Tongue (tissue), 2 donors: ENCODE measurements around the gene EFS. TPM values are rescaled to one million over a fixed set of nuclear protein-coding genes. Genes with fewer than 3 reads are reported as not detected.
"Not testable (repeated sequence)": the region's sequence is repeated elsewhere in the genome, so short reads cannot be mapped to it uniquely, and the experiment has no call there.

Experiments
- DNase-seq: peaks from one replicate; pipeline ENCODE4 v3.0.0-alpha.2; 2015
- total RNA-seq: library from RNA; depleted of rRNA; stranded (reverse); fragments of >200 nt; gene quantifications from one replicate; pipeline ENCODE4 v1.2.3, GENCODE V29; 2014

The EFS gene
- total RNA-seq, 1 donor from 2014 or later: 28.2 TPM

DNA sequence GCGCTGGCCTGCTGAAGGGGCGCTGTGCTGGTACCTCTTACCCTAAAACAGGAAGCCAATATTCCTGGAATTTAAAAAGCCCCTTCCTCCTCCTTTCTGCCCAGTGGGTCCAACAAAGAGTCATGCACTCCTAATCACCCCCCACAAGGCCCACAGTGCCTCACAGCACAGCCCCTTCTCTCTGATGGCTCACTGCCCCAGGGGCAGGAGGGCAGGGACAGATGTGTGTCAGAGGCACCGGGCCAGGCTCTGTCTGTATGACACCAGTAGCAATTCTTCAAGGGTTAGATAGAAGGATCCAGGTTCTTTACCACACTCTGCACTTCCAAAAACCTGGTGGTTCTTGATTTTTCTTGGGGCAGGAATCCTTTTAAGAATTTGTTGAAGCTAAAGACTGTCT lies 34.2 kb upstream of the EFS start:
- DNase-seq: no peak

DNA sequence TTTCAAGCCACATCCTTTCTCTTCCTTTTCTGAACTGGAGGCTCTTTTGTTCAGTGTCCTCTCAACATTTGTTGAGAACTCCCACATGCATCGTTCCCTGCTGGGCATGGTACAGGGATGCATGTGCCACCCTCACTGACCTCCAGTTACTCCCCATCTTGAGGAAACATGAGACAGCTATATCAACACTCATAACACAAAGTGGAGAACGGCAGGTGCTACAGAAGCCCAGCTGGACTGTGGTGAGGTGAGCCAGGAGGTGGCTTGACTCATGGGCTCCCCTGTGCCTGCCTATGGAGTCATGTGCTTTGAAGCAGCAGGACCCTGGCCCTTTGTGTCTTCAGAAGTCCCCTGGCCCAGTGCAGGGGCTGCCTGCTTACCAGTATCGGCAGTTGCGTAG lies 33.4 kb upstream of the EFS start:
- DNase-seq: no peak

DNA sequence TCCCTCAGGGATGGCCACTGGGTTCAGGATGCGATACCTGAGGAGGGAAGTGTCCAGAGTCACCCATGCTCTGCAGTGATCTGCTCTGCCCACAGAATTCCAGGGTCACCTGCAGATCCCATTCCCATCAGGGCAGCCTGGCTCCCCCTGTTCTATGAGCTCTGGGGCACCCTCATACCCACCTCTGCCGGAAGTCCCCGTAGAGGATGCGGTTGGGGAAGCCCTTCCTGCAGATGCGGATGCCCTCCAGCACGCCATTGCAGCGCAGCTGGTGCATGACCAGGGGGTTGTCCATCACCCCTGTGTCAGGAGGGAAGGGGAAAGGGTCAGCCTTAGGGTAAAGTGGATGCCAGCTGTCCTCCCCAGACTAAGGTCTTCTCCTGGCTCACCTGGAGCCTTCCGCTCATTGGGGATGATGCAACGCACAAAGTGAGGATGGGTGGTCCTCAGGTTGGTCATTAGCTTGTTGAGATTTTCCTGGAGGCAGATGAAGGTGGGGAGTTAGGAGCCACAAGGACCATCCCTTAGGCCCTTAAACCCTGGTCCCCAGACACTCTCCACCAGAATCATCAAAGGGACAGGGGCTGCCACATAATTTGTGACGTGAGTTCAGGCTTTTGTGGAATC lies 31.9 kb upstream of the EFS start:
- DNase-seq: no peak

DNA sequence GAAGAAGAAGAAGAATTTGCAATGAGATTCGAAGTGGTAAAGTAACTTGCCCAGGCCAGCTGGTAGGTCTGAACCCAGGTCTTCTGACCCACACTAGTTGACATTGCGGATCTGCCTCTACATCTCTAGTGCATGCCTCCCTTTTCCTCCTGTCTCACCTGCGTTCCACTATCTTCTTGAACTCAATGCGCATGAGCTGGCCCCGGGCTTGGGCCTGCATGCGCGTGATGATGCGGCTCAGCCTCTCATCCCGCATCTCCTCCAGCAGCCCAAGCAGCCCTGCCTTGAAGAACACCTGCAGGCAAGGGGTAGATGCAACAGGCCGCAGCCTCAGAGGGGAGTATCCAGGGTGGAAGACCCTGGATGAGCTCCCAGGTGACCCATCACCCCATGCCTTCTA lies 31.2 kb upstream of the EFS start:
- no peak for DNase-seq

DNA sequence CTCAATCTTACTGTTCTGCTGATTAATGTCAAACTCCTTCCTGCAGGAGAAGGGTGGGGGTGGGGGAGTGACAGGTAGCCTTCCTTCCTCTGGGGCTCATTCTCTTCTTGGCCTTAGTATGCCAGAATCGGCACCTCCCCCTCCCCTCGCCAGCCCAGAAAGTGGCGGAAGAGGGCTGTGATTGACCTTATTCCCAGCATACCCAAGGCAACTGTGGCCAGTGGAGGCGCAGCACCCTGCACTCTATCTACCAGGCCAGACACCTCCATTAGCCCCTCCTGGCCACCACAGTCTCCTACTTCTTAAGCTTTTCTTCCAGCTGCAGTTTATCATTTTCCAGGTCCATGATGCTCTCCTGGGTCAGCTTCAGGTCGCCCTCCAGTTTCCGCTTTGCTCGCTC lies 27.6 kb upstream of the EFS start:
- DNase-seq: no peak

DNA sequence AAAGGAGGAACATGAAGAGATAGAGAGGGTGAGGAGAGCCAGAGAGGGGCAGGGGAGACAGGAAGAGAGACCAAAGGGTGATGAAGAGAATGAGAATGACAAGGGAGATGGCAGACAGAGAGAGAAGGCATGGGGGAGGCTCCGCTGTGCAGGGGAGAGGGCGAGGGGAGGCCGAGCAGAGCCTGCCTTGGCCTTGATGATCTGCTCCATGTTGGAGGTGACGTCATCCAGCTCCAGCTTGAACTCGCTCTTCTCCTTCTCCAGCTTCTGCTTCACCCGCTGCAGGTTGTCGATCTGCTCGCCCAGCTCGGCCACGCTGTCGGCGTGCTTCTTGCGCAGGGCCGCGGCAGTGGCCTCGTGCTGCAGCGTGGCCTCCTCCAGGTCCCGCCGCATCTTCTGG lies 24.9 kb upstream of the EFS start:
- not testable (repeated sequence) for DNase-seq

DNA sequence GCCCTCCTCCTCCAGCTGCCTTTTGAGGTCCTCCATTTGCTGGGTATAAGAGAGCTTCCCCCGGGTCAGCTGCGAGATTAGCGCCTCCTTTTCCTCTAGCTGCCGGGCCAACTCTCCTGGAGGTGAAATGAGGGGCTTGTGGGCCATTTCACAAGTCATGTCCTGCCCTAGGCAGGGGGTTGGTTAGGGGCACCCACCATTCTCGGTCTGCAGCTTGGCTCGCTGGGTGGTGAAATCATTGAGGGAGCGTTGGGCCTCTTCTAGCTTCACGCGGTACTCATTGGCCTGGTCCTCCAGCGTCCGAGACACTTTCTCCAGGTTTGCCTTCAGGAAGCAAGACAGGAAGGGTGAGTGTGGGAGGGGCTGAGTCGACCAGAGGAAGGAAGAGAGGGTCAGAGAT lies 24.4 kb upstream of the EFS start:
- DNase-seq: no peak

DNA sequence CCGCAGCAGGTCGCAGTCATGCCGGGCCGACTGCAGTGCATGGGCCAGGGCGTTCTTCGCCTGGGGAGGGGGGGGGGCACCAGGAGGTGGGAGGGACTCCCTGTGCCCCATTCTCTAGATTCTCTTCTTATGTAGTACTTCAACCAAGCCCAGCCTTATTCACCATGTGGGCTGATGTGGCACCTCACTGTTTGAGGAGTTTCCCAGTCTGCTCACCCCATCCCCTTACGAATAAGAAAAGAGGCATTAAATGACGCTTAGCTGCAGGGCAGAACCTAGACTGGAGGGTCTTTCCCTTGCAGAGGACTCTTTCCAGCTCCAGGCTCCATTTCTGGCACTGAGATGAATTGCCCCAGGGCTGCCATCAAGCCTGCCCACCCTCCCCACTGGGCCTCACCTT lies 24.0 kb upstream of the EFS start:
- no peak for DNase-seq

DNA sequence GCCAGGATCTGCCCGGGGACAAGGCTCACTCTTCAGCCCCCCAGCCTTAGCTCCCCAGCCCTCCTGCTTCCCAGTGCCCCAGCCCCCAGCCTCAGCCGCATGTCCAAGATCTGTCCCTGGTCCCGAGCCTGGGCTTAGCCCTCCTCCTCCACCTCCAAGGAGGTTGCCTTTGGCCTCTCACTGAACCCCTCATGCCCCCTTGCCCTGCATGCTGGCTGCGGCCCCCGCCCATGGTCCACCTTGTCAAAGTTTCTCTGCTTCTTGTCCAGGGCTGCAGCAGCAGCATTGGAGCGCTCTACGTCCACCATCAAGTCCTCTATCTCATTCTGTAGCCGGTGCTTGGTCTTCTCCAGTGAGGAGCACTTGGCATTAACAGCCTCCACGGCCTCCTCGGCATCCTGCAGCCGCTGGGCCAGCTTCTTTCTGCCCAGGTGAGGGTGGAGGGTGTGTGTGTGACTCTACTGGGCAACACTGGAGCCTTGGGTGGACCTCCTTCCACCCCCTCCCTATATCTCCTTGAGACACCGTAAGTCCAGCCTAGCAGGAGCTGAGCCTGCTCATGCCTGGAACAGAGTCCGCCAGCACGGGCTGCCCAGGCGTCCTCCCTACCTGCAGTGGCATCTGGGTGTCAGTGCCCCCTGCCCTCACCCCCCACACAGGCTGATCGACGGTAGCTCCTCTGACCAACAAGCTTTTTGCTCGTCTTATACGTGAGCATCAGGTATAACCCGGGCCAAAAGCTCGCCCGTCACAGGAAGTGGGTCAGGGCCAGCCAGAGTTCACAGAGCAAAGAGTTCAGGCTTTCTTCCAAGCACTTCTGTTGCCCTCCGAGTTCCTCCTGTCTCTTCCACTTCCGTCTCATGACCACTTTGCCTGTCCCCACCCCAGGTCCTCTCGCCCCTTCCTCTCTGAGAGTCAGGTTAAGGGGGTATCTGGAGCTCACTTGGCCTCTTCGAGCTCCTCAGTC lies 23.2 kb upstream of the EFS start:
- no peak for DNase-seq

DNA sequence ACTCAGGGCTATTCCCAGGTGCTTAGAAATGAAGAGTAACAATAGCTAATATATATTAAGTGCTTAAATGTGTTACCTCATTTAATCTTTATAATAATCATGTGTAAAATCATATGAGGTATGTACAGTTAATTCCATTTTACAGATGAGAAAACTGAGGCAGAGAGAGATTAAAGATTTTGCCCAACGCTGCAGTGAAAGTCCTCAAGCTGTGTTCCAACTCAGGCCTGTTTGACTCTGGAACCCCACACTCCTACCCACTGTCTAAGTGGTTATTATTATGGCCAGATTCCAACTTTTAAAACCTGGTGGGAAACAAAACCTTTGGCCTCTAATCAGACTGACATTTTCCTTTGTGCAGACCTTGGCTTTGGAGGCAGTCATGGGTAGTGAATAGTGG lies 22.0 kb upstream of the EFS start:
- no peak for DNase-seq

DNA sequence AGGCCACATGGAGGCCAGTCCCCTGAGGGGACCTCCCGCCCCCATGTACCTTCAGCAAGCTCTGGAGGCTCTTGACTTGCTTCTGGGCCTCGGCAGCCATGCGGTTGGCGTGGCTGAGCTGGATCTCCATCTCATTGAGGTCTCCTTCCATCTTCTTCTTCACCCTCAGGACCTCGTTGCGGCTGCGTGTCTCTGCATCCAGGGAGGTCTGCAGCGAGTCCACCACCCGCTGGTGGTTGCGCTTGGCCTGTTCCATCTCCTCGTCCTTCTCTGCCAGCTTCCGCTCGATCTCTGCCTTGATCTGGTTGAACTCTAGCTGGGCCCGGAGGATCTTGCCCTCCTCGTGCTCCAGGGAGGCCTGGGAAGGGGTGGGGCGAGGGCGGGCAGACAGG lies 21.3 kb upstream of the EFS start:
- not testable (repeated sequence) for DNase-seq

DNA sequence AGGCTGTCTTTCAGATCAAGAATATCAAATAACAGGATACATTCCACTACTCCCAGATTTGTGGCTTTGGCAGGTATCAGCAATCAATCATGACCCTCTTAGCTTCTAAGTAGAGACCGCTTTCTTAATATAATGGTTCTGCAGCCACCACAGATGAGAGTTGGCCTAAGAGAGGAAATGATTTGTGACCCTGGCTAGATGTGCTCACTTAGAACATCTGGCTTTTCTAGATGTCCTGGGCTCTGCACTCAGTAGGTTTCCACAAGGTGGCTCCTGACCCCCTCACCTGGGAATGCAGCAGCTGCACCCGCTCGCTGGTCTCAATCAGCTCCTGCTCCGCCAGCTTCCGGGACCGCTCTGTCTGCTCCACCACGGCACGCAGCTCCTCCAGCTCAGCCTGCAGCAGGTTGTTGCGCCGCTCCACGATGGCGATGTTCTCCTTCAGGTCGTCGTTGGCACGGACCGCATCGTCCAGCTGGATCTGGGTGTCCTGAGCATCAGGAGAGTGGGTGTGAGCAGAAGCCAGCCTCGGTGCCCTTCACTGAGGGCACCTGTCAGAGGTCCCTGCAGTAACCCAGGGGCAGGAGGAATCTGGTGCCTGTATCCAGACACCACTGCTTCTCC lies 20.8 kb upstream of the EFS start:
- DNase-seq: no peak

DNA sequence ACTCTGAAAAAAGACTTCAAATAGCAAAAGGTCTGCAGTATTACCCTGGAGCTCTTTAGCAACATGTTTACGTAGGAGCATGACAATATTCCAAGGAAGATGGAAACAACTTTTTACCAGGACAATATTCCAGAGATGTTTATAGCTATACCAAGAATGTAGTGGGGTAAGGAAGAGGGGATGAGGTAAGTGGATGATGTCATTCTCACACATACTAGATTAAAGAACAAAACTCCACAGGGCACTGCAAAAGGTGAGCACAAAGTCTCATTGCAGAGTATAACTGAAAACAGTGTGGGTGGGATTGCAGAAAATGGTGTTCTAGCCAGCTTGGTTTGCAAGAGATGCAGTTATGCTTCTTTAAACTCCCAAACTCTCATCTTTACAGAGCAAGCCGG lies 20.3 kb upstream of the EFS start:
- DNase-seq: no peak

DNA sequence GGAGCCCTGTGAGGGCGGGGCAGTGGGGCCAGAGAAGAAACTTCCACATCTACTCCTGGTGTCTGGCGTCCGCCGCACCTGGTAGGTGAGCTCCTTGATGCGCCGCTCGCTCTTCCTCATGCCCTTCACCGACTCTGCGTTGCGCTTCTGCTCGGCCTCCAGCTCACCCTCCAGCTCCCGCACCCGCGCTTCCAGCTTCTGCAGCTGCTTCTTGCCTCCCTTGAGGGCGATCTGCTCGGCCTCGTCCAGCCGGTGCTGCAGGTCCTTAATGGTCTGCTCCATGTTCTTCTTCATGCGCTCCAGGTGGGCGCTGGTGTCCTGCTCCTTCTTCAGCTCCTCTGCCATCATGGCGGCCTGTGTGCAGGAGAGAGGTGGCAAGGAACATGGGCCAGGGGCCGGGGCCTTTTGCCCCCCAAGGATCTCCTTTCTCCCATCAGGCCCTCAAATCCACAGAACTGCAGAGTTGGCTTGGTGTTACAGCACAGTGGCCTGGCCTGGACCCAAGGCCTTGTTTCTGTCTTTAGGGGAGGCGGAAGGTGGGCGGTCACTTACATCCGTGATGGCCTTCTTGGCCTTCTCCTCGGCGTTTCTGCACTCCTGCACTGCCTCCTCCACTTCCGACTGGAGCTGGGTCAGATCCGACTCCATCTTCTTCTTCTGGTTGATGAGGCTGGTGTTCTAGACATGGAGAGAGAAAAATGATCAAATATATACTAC lies 19.6 kb upstream of the EFS start:
- no peak for DNase-seq

DNA sequence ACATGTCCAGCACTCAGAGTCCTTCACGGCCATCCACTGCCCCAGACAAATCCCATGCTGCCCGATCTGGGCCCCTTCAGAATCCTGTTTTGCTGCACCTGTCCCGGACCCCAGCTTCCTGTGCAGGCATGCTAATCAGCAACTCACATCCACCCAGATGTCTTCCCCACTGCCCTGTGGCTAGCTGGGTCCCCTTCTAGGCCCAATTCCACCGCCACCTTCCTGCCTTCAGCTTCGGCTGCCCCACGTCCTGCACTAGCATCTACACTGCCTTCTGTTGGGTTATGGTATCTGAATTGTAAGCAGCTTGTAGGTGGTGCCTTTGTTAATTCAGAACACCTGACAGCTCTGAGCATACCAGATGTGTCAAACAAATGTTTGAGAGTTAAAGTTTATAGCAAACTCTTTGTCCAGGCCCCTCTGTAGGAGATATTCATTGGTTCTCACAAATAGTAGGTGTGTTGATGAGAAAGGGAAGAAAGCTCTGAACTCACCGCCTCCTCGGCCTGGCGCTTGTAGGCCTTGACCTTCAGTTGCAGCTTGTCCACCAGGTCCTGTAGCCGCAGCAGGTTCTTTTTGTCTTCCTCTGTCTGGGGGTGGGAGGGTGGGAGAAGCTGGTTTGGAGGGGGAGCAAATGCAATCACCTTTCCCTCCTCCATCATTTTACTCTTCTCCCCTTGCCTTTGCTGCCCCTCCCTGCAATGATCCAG lies 17.9 kb upstream of the EFS start:
- no peak for DNase-seq

DNA sequence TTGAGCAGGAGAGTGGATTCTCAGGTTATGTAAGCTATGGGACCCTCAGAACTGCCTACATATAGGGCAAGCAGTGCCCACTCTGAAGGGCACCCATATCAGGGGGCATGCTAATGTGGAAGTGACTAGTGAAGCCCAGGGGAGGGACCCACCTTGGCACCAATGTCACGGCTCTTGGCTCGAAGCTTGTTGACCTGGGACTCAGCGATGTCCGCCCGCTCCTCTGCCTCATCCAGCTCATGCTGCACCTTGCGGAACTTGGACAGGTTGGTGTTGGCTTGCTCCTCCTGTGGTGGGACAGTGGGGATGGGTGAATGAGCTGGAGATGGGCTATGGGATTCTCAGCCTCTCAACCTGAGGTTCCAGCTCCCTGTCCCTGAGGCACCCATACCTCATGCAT lies 17.3 kb upstream of the EFS start:
- DNase-seq: no peak

DNA sequence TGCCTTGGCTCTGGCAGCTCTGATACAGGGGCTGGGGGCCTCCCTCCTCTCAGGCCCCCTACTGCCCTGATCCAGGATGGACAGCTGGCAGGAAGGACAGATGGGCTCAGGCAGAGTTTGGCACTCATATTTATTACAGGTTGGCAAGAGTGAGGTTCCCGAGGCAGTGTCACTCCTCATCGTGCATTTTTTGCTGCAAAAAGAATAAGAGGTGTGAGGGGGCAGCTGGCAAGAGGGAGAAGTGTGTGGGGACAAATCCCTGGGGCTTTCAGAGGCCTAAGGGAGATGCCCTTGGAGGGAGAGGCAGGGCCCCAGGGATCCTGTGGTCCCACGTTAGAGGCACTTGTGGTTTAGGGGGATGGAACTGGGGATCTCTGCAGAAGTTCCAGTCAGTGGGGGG lies 16.9 kb upstream of the EFS start:
- DNase-seq: no peak

DNA sequence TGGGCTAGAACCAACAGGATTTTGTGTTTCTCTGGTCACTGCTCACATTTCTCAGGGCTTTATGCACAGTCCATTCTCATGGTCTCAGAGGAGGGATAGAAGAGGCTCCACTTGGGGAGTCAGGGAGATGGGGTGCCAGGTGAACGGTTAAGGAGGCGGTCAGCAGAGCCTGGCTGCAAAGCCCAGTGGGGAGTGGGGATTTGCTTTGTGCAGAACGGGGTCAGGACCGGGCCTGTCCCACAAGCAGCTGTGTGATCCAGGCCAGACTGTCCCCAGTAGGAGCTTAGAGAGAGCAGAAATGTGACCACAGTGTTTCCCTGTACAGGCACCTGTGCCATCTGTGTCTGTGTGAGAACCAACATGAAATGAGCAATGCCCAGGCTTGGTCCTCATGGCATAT lies 16.0 kb upstream of the EFS start:
- no peak for DNase-seq

DNA sequence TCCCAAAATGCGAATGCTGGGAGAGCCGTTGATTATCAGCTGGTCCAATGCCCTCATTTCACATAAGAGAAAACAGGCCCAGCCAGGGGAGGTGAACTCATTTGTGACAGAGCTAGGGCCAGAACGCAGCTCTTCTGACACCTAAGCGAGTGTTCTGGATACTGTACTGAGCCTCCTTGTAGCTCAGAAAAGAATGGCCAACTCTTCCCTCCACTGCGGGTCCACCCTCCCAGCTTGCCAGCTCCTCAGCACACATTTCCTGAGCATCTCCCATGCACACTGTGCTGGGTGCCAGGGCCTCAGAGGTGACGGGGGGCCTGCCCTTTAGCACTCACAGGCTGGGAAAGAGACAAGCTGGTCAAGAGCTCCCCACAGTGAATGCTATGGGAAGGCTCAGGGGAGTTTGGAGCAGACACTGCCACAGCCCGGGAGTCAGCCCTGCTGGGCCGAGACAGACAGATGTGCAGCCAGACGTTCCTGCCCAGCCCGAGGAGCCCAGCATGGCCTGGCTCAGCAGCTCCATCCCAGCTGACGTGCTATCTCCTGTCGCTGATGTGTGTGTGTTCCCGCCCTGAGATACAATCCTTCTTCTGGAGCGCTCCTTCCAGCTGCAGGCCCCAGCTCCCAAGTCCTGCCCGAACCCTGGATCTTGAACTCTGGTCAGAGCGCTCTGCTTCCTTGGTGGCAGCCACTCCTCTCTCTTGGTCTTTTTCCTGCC lies 15.4 kb upstream of the EFS start:
- no peak for DNase-seq

DNA sequence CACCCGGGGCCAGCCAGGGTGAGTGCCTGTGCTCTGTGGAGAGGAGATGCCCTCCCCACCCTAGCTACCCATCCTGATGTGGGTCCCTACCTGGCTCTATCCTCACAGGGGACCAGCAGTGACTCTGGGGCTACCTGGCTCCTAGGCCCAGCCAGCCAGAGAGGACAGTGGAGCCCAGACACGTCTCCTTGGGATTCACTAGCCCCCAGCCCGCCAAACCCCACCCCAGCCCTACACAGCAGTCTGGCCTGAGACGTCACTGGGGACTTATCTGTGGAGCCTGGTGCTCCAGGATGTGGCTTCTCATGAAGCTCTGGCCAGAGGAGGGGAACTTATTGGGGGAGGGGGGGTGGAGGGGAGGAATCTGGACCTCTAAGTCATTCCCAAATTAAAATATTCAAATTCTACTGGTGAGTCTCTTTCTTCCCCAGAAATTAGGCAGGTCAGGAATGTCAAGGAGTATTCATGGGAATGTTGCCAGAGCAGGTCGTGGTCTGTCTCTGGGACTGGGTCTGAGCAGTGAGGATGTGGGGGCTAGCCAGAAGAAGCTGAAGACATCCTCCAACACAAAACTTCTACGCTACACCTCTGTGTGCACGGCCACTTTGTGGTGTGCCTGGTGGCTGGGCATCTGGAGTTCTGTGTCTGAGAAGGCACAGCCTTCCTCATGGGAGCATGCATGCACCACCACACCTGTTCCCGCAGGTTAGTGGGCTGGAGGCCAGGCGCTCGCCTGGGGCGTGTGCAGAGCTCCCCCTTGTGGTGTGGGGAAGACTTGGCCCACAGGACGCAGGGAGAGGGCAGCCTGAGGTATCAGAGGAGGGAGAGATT lies 14.6 kb upstream of the EFS start:
- peak; percentile 66 for DNase-seq
